Measurements from ENCODE around the gene WIPF3.
A peak's percentile ranks its signal among the peaks of the same experiment; 100 is the strongest.

WIPF3 gene

GRCh38 chr7:29918850-29919249 is 112.5 kb downstream of the WIPF3 start:
- TF ChIP-seq CTCF (IDR thresholded peaks at IDR 0.05; ENCODE audit: extremely low read depth, insufficient read depth, missing control alignments), result no peak
- no peak for DNase-seq (ENCODE audit: low spot score)
- in situ Hi-C loops (cut with MboI; ENCODE audit: low pct_unique_long_range_greater_than_20kb, low sequenced_read_pairs, unreplicated experiment), result no loop called here

GRCh38 chr7:29919790-29920189 is 113.5 kb downstream of the WIPF3 start:
- DNase-seq (ENCODE audit: low spot score), result no peak
- in situ Hi-C loops (cut with MboI; ENCODE audit: low pct_unique_long_range_greater_than_20kb, low sequenced_read_pairs, unreplicated experiment), result no loop called here
- no peak for TF ChIP-seq CTCF (IDR thresholded peaks at IDR 0.05; ENCODE audit: extremely low read depth, insufficient read depth, missing control alignments)

GRCh38 chr7:29920491-29920890 is 114.2 kb downstream of the WIPF3 start:
- no peak for DNase-seq (ENCODE audit: low spot score)
- in situ Hi-C loops (cut with MboI; ENCODE audit: low pct_unique_long_range_greater_than_20kb, low sequenced_read_pairs, unreplicated experiment), result no loop called here
- no peak for TF ChIP-seq CTCF (IDR thresholded peaks at IDR 0.05; ENCODE audit: extremely low read depth, insufficient read depth, missing control alignments)

- in situ Hi-C loops (cut with MboI; ENCODE audit: low pct_unique_long_range_greater_than_20kb, low sequenced_read_pairs, unreplicated experiment), result no loop called here
- DNase-seq (ENCODE audit: low spot score), result peak; percentile 59
- peak; percentile 87 for TF ChIP-seq CTCF (IDR thresholded peaks at IDR 0.05; ENCODE audit: extremely low read depth, insufficient read depth, missing control alignments)
Measured at GRCh38 chr7:29921404-29922010, 115.2 kb downstream of the WIPF3 start.

GRCh38 chr7:29922921-29923700 is 116.8 kb downstream of the WIPF3 start:
- in situ Hi-C loops (cut with MboI; ENCODE audit: low pct_unique_long_range_greater_than_20kb, low sequenced_read_pairs, unreplicated experiment), result no loop called here
- DNase-seq (ENCODE audit: low spot score), result no peak
- no peak for TF ChIP-seq CTCF (IDR thresholded peaks at IDR 0.05; ENCODE audit: extremely low read depth, insufficient read depth, missing control alignments)

GRCh38 chr7:29924006-29924405 is 117.7 kb downstream of the WIPF3 start:
- no peak for DNase-seq (ENCODE audit: low spot score)
- TF ChIP-seq CTCF (IDR thresholded peaks at IDR 0.05; ENCODE audit: extremely low read depth, insufficient read depth, missing control alignments), result no peak
- in situ Hi-C loops (cut with MboI; ENCODE audit: low pct_unique_long_range_greater_than_20kb, low sequenced_read_pairs, unreplicated experiment), result no loop called here
